Right lobe of liver (tissue), 6 donors: Measurements from ENCODE around the gene CA9. TPM values are rescaled to one million over a fixed set of nuclear protein-coding genes. Genes with fewer than 3 reads are reported as not detected.

ENCODE experiments used
- ATAC-seq, 4 donors: fragments of 200-7000 bp; cut with Tn5 transposase; one replicate each; pipeline ENCODE4 v1.9.1; 2020; ENCODE audit warnings: mild to moderate bottlenecking in 4 of 4, moderate library complexity in 4 of 4
- DNase-seq, 3 donors: peaks; one replicate each; pipeline ENCODE4 v3.0.0-alpha.2; 2020
- H3K27ac ChIP-seq, 3 donors: fragments of 200-600 bp; one replicate each; pipeline ENCODE4 v1.8.0; 2022
- H3K27me3 ChIP-seq, 2 donors: fragments of 200-600 bp; one replicate each; pipeline ENCODE4 v1.8.0; 2022
- H3K36me3 ChIP-seq, 4 donors: fragments of 200-600 bp; sonication (generic) in 1 of 4; one replicate each; pipeline versions ENCODE4 v1.5.1 to v1.8.0; 2017 to 2022; ENCODE audit warnings: control low read depth in 1 of 4
- H3K4me1 ChIP-seq, 4 donors: fragments of 200-600 bp; sonication (generic) in 1 of 4; one replicate each; pipeline versions ENCODE4 v1.5.1 to v1.8.0; 2017 to 2022; ENCODE audit warnings: control low read depth in 1 of 4
- H3K4me3 ChIP-seq, 3 donors: fragments of 200-600 bp; one replicate each; pipeline ENCODE4 v1.8.0; 2022
- H3K9me3 ChIP-seq, 4 donors: fragments of 200-600 bp; sonication (generic) in 1 of 4; one replicate each; pipeline versions ENCODE4 v1.5.1 to v1.8.0; 2017 to 2022; ENCODE audit warnings: control low read depth in 1 of 4
- CTCF ChIP-seq, 4 donors: fragments of 200-600 bp in 3 of 4; fragments of 450-650 bp in 1 of 4; IDR thresholded peaks; one replicate each; pipeline versions ENCODE4 v1.5.1 to v1.8.0; 2016 to 2022; ENCODE audit warnings: antibody characterized with exemption in 4 of 4, mild to moderate bottlenecking in 2 of 4
- POLR2A ChIP-seq: fragments of 450-650 bp; IDR thresholded peaks from one replicate; pipeline ENCODE4 v1.6.1; 2017; ENCODE audit warnings: antibody characterized with exemption, mild to moderate bottlenecking
- WGBS: methylation state at CpG from one replicate; pipeline ENCODE4 v1.1.6; 2018; ENCODE audit warnings: low coverage, low lambda C conversion rate; ENCODE audit not compliant: insufficient coverage; ENCODE audit errors: missing lambda C conversion rate; 5-methylcytosine and 5-hydroxymethylcytosine counted together
- intact Hi-C, 2 donors: fragments of 100-400 bp; cut with DNase I; formaldehyde crosslinking; loops; one replicate each; pipeline versions ENCODE4 v1.11.2 to v1.14.1; 2022
- total RNA-seq, 6 experiments: library from RNA; depleted of rRNA in 2 of 6; stranded (reverse); fragments of >200 nt in 2 of 6; fragmentation: NEBNext Ultra II Directional in 3 of 6; extraction: Animal tissue kit (Norgen Biotek cat#: 25700) in 3 of 6; gene quantifications; one replicate each; pipeline versions ENCODE4 v1.1.0 to v1.2.4, GENCODE V29; 2016 to 2023
- donor health status: DM: no; HTN: yes; CAD: no.
- donor health status: DM: no; HTN: no; CAD: no.
- donor health status: DM: no; HTN: no; CAD: no.
- donor health status: DM: no; HTN: yes; CAD: no.
- donor health status: DM: no; HTN: yes; CAD: no.

The CA9 gene
- total RNA-seq, 6 experiments from 2014 or later, result 0.64 to 1.6 (median 0.93) TPM; not detected in 1

GRCh38 chr9:35697486-35697885 lies 23.8 kb downstream of the CA9 start:
- no peaks in the 10 kb centered on the region for H3K4me1 ChIP-seq
- TF ChIP-seq POLR2A (no peak), CTCF (IDR thresholded peaks at IDR 0.05) (no peak)
- no peaks in the 10 kb centered on the region for H3K27me3 ChIP-seq
- peaks cover 33 to 66% (median 41%) of the 10 kb centered on the region in 4 donors for H3K36me3 ChIP-seq
- no peak overlapping the region for H3K27ac ChIP-seq
- intact Hi-C loops, result loop anchor here in 1 of 2 donors (5.0 kb wide), 1 partner anchor 40 kb away; no protein-coding TSS in a partner anchor
- no peaks in the 10 kb centered on the region for H3K9me3 ChIP-seq
- WGBS, result 91% methylated on average over 11 of the region's 14 CpGs
- no peak overlapping the region for H3K4me3 ChIP-seq
- DNase-seq (peak in 1 of 3 donors; percentile 18), ATAC-seq (peak; percentile 6 to 19 (median 15))

- Histone ChIP-seq H3K4me1 (no peaks in the 10 kb centered on the region), H3K4me3 (no peak overlapping the region), H3K9me3 (no peaks in the 10 kb centered on the region), H3K27ac (no peak overlapping the region), H3K36me3 (peaks cover 38 to 74% (median 48%) of the 10 kb centered on the region in 4 donors), H3K27me3 (no peaks in the 10 kb centered on the region)
- WGBS, result 100% methylated on average over 1 of the region's 5 CpGs
- DNase-seq (no peak), ATAC-seq (no peak)
- no peak for TF ChIP-seq CTCF (IDR thresholded peaks at IDR 0.05)
- intact Hi-C loops, result loop anchor here in 1 of 2 donors (5.0 kb wide), 1 partner anchor 39 kb away; no protein-coding TSS in a partner anchor
Observed at GRCh38 chr9:35698231-35698630, 24.5 kb downstream of the CA9 start.

- Histone ChIP-seq H3K27ac (no peak overlapping the region), H3K4me3 (no peak overlapping the region), H3K27me3 (no peaks in the 10 kb centered on the region), H3K36me3 (peaks cover 51 to 92% (median 63%) of the 10 kb centered on the region in 4 donors), H3K9me3 (no peaks in the 10 kb centered on the region), H3K4me1 (no peaks in the 10 kb centered on the region)
- ATAC-seq (no peak), DNase-seq (no peak)
- intact Hi-C loops, result no loop called here
- 88% methylated on average over 9 of the region's 11 CpGs for WGBS
- no peak for TF ChIP-seq CTCF (IDR thresholded peaks at IDR 0.05)
- no peak for TF ChIP-seq POLR2A
Observed at GRCh38 chr9:35700031-35700430, 26.3 kb downstream of the CA9 start.

- no peaks in the 10 kb centered on the region for H3K4me1 ChIP-seq
- intact Hi-C loops, result no loop called here
- H3K9me3 ChIP-seq, result no peaks in the 10 kb centered on the region
- no peak overlapping the region for H3K27ac ChIP-seq
- H3K36me3 ChIP-seq, result peaks cover 58 to 97% (median 68%) of the 10 kb centered on the region in 4 donors
- TF ChIP-seq POLR2A (no peak), CTCF (IDR thresholded peaks at IDR 0.05) (no peak)
- no peak overlapping the region for H3K4me3 ChIP-seq
- ATAC-seq, result no peak
- DNase-seq, result no peak
- H3K27me3 ChIP-seq, result no peaks in the 10 kb centered on the region
Observed at GRCh38 chr9:35700942-35701341, 27.2 kb downstream of the CA9 start.

GRCh38 chr9:35702696-35703095 lies 29.0 kb downstream of the CA9 start:
- over 99% methylated on average over 7 of the region's 7 CpGs for WGBS
- Histone ChIP-seq H3K36me3 (peaks cover 63 to 100% (median 81%) of the 10 kb centered on the region in 4 donors), H3K9me3 (no peaks in the 10 kb centered on the region), H3K4me3 (no peak overlapping the region), H3K27me3 (no peaks in the 10 kb centered on the region), H3K4me1 (no peaks in the 10 kb centered on the region), H3K27ac (no peak overlapping the region)
- no peak for ATAC-seq
- intact Hi-C loops, result no loop called here
- no peak for DNase-seq
- TF ChIP-seq POLR2A, result no peak
- TF ChIP-seq CTCF (IDR thresholded peaks at IDR 0.05), result no peak
